A549 (cell line): ENCODE results near the gene CLDN6. TPM values are rescaled to one million over a fixed set of nuclear protein-coding genes. Genes with fewer than 3 reads are reported as not detected.

Experiments used
- ATAC-seq, 2 experiments: fragments of 200-7000 bp in 1 of 2; fragments of >200 bp in 1 of 2; cut with Nextera tagmentation in 1 of 2; cut with Tn5 transposase in 1 of 2; 3 replicates each; pipeline versions ENCODE4 v1.8.0 to v1.9.1; 2018 to 2020; ENCODE audit warnings: mild to moderate bottlenecking in 1 of 2, moderate library complexity in 1 of 2
- CTCF ChIA-PET: fragments of 300-600 bp; sonication (Branson Sonifier 250); formaldehyde crosslinking; extraction: SDS; loops from one replicate; lab custom pipeline; 2021; ENCODE audit warnings: antibody characterized with exemption, inconsistent platforms; lab: Yijun Ruan, JAX
- POLR2A ChIA-PET: fragments of 350-600 bp; formaldehyde crosslinking; extraction: SDS; loops from one replicate; lab custom pipeline; 2021; ENCODE audit warnings: antibody characterized with exemption, inconsistent platforms; lab: Yijun Ruan, JAX
- DNase-seq, 2 experiments: peaks; one replicate each; pipeline versions ENCODE4 v3.0.0 to v3.0.0-alpha.2; 2011 to 2016; ENCODE audit warnings: low read depth in 1 of 2, low spot score in 1 of 2
- FAIRE-seq: peaks from 2 replicates; lab custom pipeline; 2011; peaks lifted over from hg19 to GRCh38; lab: Jason Lieb, UNC
- H3K27ac ChIP-seq, 2 experiments: fragments of >200 bp; sonication (Bioruptor Twin); formaldehyde crosslinking; 3 replicates each; pipeline ENCODE4 v1.5.1; 2016 to 2017
- H3K4me1 ChIP-seq: fragments of >200 bp; sonication (Bioruptor Twin); formaldehyde crosslinking; 3 replicates; pipeline ENCODE4 v1.6.1; 2016
- H3K4me2 ChIP-seq: fragments of >200 bp; sonication (Bioruptor Twin); formaldehyde crosslinking; 3 replicates; pipeline ENCODE4 v1.6.1; 2016
- H3K4me3 ChIP-seq: fragments of >200 bp; sonication (Bioruptor Twin); formaldehyde crosslinking; 3 replicates; pipeline ENCODE4 v1.5.1; 2016
- H3K9me3 ChIP-seq: fragments of >200 bp; sonication (Bioruptor Twin); formaldehyde crosslinking; 3 replicates; pipeline ENCODE4 v1.6.1; 2016
- CHD4 ChIP-seq: fragments of 200-600 bp; sonication (generic); IDR thresholded peaks from 2 replicates; pipeline ENCODE4 v1.6.1; 2016; ENCODE audit warnings: antibody characterized with exemption, mild to moderate bottlenecking, borderline replicate concordance
- EP300 ChIP-seq, 2 experiments: fragments of >200 bp; sonication (Bioruptor Twin); formaldehyde crosslinking; IDR thresholded peaks; 2 replicates in 1 of 2; 3 replicates in 1 of 2; pipeline ENCODE4 v1.6.1; 2016 to 2017
- ESRRA ChIP-seq: fragments of 150-350 bp; IDR thresholded peaks from 2 replicates; pipeline ENCODE4 v1.6.1; 2014; ENCODE audit warnings: mild to moderate bottlenecking, low read length, borderline replicate concordance
- HDAC2 ChIP-seq: fragments of 200-600 bp; sonication (generic); IDR thresholded peaks from 2 replicates; pipeline ENCODE4 v1.6.1; 2016
- HEYL ChIP-seq: fragments of 250-450 bp; sonication (Bioruptor Pico); IDR thresholded peaks from 2 replicates; pipeline ENCODE4 v1.8.0; 2021; ENCODE audit warnings: mild to moderate bottlenecking, moderate library complexity
- HMGXB4 ChIP-seq: fragments of 250-450 bp; sonication (Bioruptor Pico); IDR thresholded peaks from 2 replicates; pipeline ENCODE4 v1.5.0; 2021; ENCODE audit warnings: mild to moderate bottlenecking, moderate library complexity, borderline replicate concordance
- HOXA7 ChIP-seq: fragments of 250-450 bp; sonication (Bioruptor Pico); IDR thresholded peaks from 2 replicates; pipeline ENCODE4 v1.5.0; 2020; ENCODE audit warnings: mild to moderate bottlenecking, moderate library complexity
- KDM1A ChIP-seq: fragments of 200-600 bp; sonication (generic); IDR thresholded peaks from 2 replicates; pipeline ENCODE4 v1.6.1; 2016; ENCODE audit warnings: low read depth, mild to moderate bottlenecking
- NPAS2 ChIP-seq: fragments of 250-450 bp; sonication (Bioruptor Pico); IDR thresholded peaks from 2 replicates; pipeline ENCODE4 v1.8.0; 2022; ENCODE audit warnings: mild to moderate bottlenecking, moderate library complexity, borderline replicate concordance
- POLR2A ChIP-seq: IDR thresholded peaks from 2 replicates; pipeline ENCODE4 v1.6.1; 2012; ENCODE audit warnings: mild to moderate bottlenecking, low read length
- RARB ChIP-seq: fragments of 250-450 bp; sonication (Bioruptor Pico); IDR thresholded peaks from 2 replicates; pipeline ENCODE4 v1.8.0; 2021; ENCODE audit warnings: mild to moderate bottlenecking, moderate library complexity
- REST ChIP-seq: fragments of 200-600 bp; sonication (generic); IDR thresholded peaks from 2 replicates; pipeline ENCODE4 v1.6.1; 2016; ENCODE audit warnings: antibody characterized with exemption, mild to moderate bottlenecking, moderate library complexity
- RNF2 ChIP-seq: fragments of 200-600 bp; sonication (generic); IDR thresholded peaks from 2 replicates; pipeline ENCODE4 v1.6.1; 2016; ENCODE audit warnings: low read depth, mild to moderate bottlenecking, antibody characterized with exemption, moderate library complexity, borderline replicate concordance
- USF2 ChIP-seq: fragments of 450-650 bp; IDR thresholded peaks from 2 replicates; pipeline ENCODE4 v1.6.1; 2014; ENCODE audit warnings: antibody characterized with exemption
- ZNF302 ChIP-seq: fragments of 250-450 bp; sonication (Bioruptor Pico); IDR thresholded peaks from 2 replicates; pipeline ENCODE4 v1.9.0; 2021; ENCODE audit warnings: inconsistent platforms, mild to moderate bottlenecking, moderate library complexity
- WGBS: methylation state at CpG from one replicate; pipeline ENCODE4 v1.1.6; 2017; ENCODE audit errors: missing lambda C conversion rate; 5-methylcytosine and 5-hydroxymethylcytosine counted together
- polyA plus RNA-seq, 4 experiments: library from polyadenylated mRNA; depleted of rRNA in 3 of 4; stranded (reverse); fragments of >200 nt; fragmentation: RNase III in 1 of 4; extraction: RNeasy Plus Mini Kit Qiagen cat#74134 plus additional on column Dnase treatment in 1 of 4; gene quantifications; 2 replicates in 3 of 4; 3 replicates in 1 of 4; pipeline ENCODE4 v1.2.3, GENCODE V29; 2011 to 2017
- TF ChIP-seq, protein P1 (sequence below): IDR thresholded peaks from 2 replicates; pipeline ENCODE4 v1.6.1; 2012

Gene CLDN6
- polyA plus RNA-seq, 2 of the 4 experiments (the other 2 are of a cell fraction) = 0.25 TPM; not detected in 1

DNA sequence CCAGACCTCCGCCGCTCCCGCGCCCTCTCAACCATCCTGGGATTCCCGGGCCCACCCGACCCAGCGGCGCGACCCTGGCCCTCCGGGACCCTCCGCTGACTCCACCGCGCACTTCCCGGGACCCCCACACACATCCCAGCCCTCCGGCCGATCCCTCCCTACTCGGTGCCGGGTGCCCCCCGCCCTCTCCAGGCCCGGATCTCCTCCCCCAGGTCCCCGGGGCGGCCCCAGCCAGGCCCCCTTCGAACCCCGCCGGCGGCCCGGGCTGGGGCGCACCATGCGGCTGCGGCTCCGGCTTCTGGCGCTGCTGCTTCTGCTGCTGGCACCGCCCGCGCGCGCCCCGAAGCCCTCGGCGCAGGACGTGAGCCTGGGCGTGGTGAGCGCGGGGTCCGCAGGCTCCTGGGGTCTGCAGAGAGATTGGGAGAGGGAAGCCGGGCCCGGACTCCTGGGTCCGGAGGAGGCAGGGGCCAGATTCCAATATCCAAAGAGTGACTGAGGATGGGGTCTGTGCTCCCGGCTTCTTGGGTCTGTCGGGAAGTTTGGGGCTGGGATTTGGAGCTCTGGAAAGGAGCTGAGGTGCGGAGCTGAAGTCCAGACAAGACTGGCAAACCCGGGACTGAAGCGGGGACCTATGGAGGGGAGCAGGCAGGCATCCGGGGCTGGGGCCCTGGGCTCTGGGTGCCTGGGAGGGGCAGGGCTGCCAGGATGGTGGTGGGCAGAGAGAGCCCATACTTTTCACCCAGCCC, 28.8 kb upstream of the CLDN6 start:
- 88% methylated on average over 21 of the region's 54 CpGs for WGBS
- H3K4me1 ChIP-seq = peaks cover 3% of the 10 kb centered on the region; the same call in 1 of the 3 replicates
- POLR2A ChIA-PET = interaction anchor here (0.7 to 1.1 kb wide), 2 partner anchors 22 to 72 kb away, joined by 3 read pairs; no protein-coding TSS in a partner anchor
- peak overlapping the region; percentile 100 for H3K4me2 ChIP-seq
- no peak for FAIRE-seq
- H3K27ac ChIP-seq = peak overlapping the region; percentile 75 to 84; a peak in 5 of 6 replicates
- DNase-seq = no peak
- TF ChIP-seq HOXA7 (CRISPR knock-in tag) = no peak
- no peak for TF ChIP-seq HMGXB4
- TF ChIP-seq USF2 = no peak
- no peak for TF ChIP-seq ESRRA
- TF ChIP-seq EP300 (IDR thresholded peaks at IDR 0.05) = no peak
- TF ChIP-seq REST = no peak
- no peak for TF ChIP-seq ZNF302 (CRISPR knock-in tag)
- no peak for TF ChIP-seq RARB
- TF ChIP-seq CHD4 = no peak
- TF ChIP-seq, protein P1, sequence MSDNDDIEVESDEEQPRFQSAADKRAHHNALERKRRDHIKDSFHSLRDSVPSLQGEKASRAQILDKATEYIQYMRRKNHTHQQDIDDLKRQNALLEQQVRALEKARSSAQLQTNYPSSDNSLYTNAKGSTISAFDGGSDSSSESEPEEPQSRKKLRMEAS = no peak
- TF ChIP-seq HEYL (CRISPR knock-in tag) = no peak
- TF ChIP-seq NPAS2 (CRISPR knock-in tag) = no peak
- TF ChIP-seq KDM1A = no peak
- TF ChIP-seq, all 56 proteins: peak for 0
- Histone ChIP-seq H3K4me3 (peak overlapping the region; percentile 75), H3K9me3 (no peaks in the 10 kb centered on the region)
- ATAC-seq = no peak
- CTCF ChIA-PET = interaction anchor here (1.5 to 6.2 kb wide), 4 partner anchors 12 to 83 kb away, joined by 3 to 104 read pairs (median 30); no protein-coding TSS in a partner anchor

GRCh38 chr16:3045758-3046640, 28.0 kb upstream of the CLDN6 start, which contains the start of gene MMP25:
Gene MMP25 (plus strand): TSS chr16:3046561. CDS start chr16:3046918, 357 bp downstream.
- H3K9me3 ChIP-seq = no peaks in the 10 kb centered on the region
- FAIRE-seq = no peak
- 1% methylated on average over 15 of the region's 86 CpGs for WGBS
- H3K4me2 ChIP-seq = peak within 1 kb of the TSS; percentile 100
- POLR2A ChIA-PET = interaction anchor here (0.7 to 1.4 kb wide), 2 partner anchors 21 to 24 kb away, joined by 3 to 6 read pairs; no protein-coding TSS in a partner anchor
- peak within 1 kb of the TSS; percentile 75 to 84 for H3K27ac ChIP-seq
- DNase-seq = no peak
- TF ChIP-seq POLR2A (0 out of 2 replicates have a peak, but pooled peaks have one; percentile 5), USF2 (0 out of 2 replicates have a peak, but pooled peaks have one; percentile 9), RNF2 (peak; percentile 65; the same call in 1 of the 2 replicates), HDAC2 (no peak)
- TF ChIP-seq, protein P1 = peak; percentile 75
- TF ChIP-seq, all 56 proteins: peak for 4
- peak within 1 kb of the TSS; percentile 75 for H3K4me3 ChIP-seq
- ATAC-seq = peak; percentile 57 to 75
- H3K4me1 ChIP-seq = peaks cover 3% of the 10 kb centered on the region; the same call in 1 of the 3 replicates
- CTCF ChIA-PET = interaction anchor here (2.3 to 11.8 kb wide), 2 partner anchors 12 to 16 kb away, joined by 10 to 178 read pairs; no protein-coding TSS in a partner anchor
